HCT116 (cell line): ENCODE measurements around the gene ADRM1.

Source experiments
- CTCF ChIP-seq, 3 experiments: fragments of 200-600 bp in 1 of 3; sonication (generic) in 1 of 3; IDR thresholded peaks in 2 of 3; conservative IDR thresholded peaks in 1 of 3; 2 replicates each; pipeline ENCODE4 v1.5.1; 2012 to 2017; ENCODE audit warnings: low read depth in 2 of 3, low read length in 2 of 3, antibody characterized with exemption in 1 of 3, borderline replicate concordance in 1 of 3, control low read depth in 1 of 3, mild to moderate bottlenecking in 1 of 3, mixed read lengths in 1 of 3, mixed run types in 1 of 3, moderate library complexity in 1 of 3; ENCODE audit not compliant: insufficient read depth in 1 of 3
- EZH2 ChIP-seq: fragments of 200-600 bp; sonication (generic); IDR thresholded peaks from 2 replicates; pipeline ENCODE4 v1.6.1; 2017; ENCODE audit warnings: antibody characterized with exemption, mixed run types
- EZH2phosphoT487 ChIP-seq: fragments of 200-600 bp; IDR thresholded peaks from 2 replicates; pipeline ENCODE4 v1.6.1; 2018; ENCODE audit warnings: antibody characterized with exemption, borderline replicate concordance
- FOSL1 ChIP-seq: IDR thresholded peaks from 2 replicates; pipeline ENCODE4 v1.6.1; 2012; ENCODE audit warnings: low read depth
- JUND ChIP-seq: IDR thresholded peaks from 2 replicates; pipeline ENCODE4 v1.6.1; 2012
- MAX ChIP-seq: IDR thresholded peaks from 2 replicates; pipeline ENCODE4 v1.6.1; 2012
- POLR2A ChIP-seq: IDR thresholded peaks from 2 replicates; pipeline ENCODE4 v1.7.0; 2011; ENCODE audit warnings: borderline replicate concordance; ENCODE audit not compliant: insufficient read depth, insufficient read length; ENCODE audit errors: extremely low read depth
- POLR2AphosphoS5 ChIP-seq: IDR thresholded peaks from 2 replicates; pipeline ENCODE4 v1.6.1; 2011; ENCODE audit warnings: mild to moderate bottlenecking, low read depth, low read length, moderate library complexity
- RAD21 ChIP-seq: IDR thresholded peaks from 2 replicates; pipeline ENCODE4 v1.6.1; 2012; ENCODE audit warnings: low read depth, mild to moderate bottlenecking
- SIN3A ChIP-seq: IDR thresholded peaks from 2 replicates; pipeline ENCODE4 v1.6.1; 2012; ENCODE audit warnings: low read depth
- TCF7L2 ChIP-seq: IDR thresholded peaks from 2 replicates; pipeline ENCODE4 v1.7.0; 2011; ENCODE audit warnings: borderline replicate concordance, inconsistent platforms; ENCODE audit not compliant: insufficient read depth, insufficient read length; ENCODE audit errors: extremely low read depth
- YY1 ChIP-seq: IDR thresholded peaks from 2 replicates; pipeline ENCODE4 v1.6.1; 2011; ENCODE audit warnings: low read length, low read depth, moderate library complexity, mild to moderate bottlenecking; ENCODE audit not compliant: insufficient replicate concordance; ENCODE audit errors: extremely low read depth
- ZNF274 ChIP-seq: fragments of 200-500 bp; sonication (Bioruptor generic); IDR thresholded peaks from 2 replicates; pipeline ENCODE4 v1.6.1; 2014; ENCODE audit warnings: mild to moderate bottlenecking, low read depth, low read length, inconsistent platforms
- TF ChIP-seq, protein P1 (sequence below): IDR thresholded peaks from 2 replicates; pipeline ENCODE4 v1.6.1; 2011; ENCODE audit warnings: mild to moderate bottlenecking, low read length, moderate library complexity; ENCODE audit not compliant: insufficient replicate concordance; ENCODE audit errors: extremely low read depth

GRCh38 chr20:62326559-62326958 lies 23.8 kb downstream of the ADRM1 start:
- TF ChIP-seq CTCF (IDR thresholded peaks at IDR 0.05 in 2 of 3, conservative IDR thresholded peaks at IDR 0.05 in 1 of 3; ENCODE audit: borderline replicate concordance in 1 of 3, insufficient read depth in 1 of 3, low read depth in 2 of 3, low read length in 2 of 3) (no peak), POLR2AphosphoS5 (no peak), POLR2A (no peak), EZH2phosphoT487 (no peak), RAD21 (no peak), MAX (no peak), ZNF274 (no peak), SIN3A (no peak), FOSL1 (no peak), JUND (no peak), EZH2 (no peak), TCF7L2 (no peak), YY1 (no peak)
- TF ChIP-seq, protein P1, sequence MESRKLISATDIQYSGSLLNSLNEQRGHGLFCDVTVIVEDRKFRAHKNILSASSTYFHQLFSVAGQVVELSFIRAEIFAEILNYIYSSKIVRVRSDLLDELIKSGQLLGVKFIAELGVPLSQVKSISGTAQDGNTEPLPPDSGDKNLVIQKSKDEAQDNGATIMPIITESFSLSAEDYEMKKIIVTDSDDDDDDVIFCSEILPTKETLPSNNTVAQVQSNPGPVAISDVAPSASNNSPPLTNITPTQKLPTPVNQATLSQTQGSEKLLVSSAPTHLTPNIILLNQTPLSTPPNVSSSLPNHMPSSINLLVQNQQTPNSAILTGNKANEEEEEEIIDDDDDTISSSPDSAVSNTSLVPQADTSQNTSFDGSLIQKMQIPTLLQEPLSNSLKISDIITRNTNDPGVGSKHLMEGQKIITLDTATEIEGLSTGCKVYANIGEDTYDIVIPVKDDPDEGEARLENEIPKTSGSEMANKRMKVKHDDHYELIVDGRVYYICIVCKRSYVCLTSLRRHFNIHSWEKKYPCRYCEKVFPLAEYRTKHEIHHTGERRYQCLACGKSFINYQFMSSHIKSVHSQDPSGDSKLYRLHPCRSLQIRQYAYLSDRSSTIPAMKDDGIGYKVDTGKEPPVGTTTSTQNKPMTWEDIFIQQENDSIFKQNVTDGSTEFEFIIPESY, result no peak
